ENCODE data around the gene ZNF805. TPM values are rescaled to one million over a fixed set of nuclear protein-coding genes. Genes with fewer than 3 reads are reported as not detected.

The ZNF805 gene
- total and polyA plus RNA-seq, 2 of the 13 experiments (the other 11 are each of a cell fraction or from before 2014, with no cell fraction given) = 5.1 to 12.8 TPM

DNA sequence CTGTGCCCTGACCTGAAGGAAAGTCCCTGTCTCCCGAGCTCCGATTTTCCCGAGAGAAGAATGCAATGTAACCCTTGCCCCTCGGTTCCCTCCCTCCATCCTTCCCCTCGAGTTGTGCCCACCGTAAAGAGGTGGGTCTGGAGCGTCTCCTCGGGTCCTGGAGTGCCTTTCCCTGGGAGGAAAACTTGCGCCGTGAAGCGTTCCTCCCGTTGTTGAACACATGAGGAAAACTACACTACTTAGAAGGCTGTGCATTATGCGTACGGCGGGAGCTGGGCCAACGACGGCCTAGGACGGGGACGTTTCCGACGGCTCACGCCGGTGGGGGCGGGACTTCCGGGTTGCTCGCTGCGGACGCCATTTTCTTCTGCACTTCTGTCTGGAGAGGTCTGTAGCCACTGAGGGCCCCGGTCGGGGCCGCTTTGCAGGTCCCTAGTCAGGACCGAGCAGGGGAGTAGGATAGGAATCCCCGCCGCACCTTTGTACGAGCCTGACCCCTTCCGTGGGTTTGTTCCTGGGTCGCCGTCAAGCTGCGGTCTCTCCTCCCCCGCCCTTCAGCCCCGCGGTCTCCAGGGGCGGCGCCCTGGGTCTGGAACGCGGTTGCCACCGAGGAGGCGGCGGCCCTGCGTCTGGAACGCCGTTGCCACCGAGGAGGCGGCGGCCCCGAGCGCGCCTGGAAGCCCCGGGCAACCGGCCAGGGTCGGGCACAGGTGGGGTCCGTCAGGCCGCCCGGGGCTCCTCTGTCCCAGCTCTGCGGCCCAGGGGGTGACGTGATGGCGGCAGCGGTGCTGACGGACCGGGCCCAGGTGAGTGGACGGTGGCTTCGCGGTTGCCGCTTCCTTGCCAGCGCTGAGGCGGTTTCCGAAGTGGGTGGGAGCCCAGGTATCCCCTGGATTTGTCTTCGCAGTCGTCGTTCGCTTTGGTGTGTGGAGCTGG, 49.0 kb upstream of the ZNF805 start, which contains the start of gene ZNF264 (continued):
- TF ChIP-seq, protein P1, sequence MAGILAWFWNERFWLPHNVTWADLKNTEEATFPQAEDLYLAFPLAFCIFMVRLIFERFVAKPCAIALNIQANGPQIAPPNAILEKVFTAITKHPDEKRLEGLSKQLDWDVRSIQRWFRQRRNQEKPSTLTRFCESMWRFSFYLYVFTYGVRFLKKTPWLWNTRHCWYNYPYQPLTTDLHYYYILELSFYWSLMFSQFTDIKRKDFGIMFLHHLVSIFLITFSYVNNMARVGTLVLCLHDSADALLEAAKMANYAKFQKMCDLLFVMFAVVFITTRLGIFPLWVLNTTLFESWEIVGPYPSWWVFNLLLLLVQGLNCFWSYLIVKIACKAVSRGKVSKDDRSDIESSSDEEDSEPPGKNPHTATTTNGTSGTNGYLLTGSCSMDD (CRISPR knock-in tag; IDR thresholded peaks at IDR 0.05) = 0 out of 2 replicates have a peak, but pooled peaks have one; percentile 34
- peak; percentile 20; the same call in 1 of the 2 replicates for TF ChIP-seq ZNF441 (CRISPR knock-in tag; IDR thresholded peaks at IDR 0.05; ENCODE audit: borderline replicate concordance)
- TF ChIP-seq, protein P2, sequence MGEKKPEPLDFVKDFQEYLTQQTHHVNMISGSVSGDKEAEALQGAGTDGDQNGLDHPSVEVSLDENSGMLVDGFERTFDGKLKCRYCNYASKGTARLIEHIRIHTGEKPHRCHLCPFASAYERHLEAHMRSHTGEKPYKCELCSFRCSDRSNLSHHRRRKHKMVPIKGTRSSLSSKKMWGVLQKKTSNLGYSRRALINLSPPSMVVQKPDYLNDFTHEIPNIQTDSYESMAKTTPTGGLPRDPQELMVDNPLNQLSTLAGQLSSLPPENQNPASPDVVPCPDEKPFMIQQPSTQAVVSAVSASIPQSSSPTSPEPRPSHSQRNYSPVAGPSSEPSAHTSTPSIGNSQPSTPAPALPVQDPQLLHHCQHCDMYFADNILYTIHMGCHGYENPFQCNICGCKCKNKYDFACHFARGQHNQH (CRISPR knock-in tag; IDR thresholded peaks at IDR 0.05) = 0 out of 2 replicates have a peak, but pooled peaks have one; percentile 49
- TF ChIP-seq ZNF850 (CRISPR knock-in tag; conservative IDR thresholded peaks at IDR 0.05) = 0 out of 2 replicates have a peak, but pooled peaks have one; percentile 47
- TF ChIP-seq ZNF362 (CRISPR knock-in tag; IDR thresholded peaks at IDR 0.05; ENCODE audit: borderline replicate concordance) = no peak
- TF ChIP-seq ZNF350 (CRISPR knock-in tag; IDR thresholded peaks at IDR 0.05; ENCODE audit: borderline replicate concordance, low read depth) = peak; percentile 55; the same call in 1 of the 2 replicates
- TF ChIP-seq, protein P3, sequence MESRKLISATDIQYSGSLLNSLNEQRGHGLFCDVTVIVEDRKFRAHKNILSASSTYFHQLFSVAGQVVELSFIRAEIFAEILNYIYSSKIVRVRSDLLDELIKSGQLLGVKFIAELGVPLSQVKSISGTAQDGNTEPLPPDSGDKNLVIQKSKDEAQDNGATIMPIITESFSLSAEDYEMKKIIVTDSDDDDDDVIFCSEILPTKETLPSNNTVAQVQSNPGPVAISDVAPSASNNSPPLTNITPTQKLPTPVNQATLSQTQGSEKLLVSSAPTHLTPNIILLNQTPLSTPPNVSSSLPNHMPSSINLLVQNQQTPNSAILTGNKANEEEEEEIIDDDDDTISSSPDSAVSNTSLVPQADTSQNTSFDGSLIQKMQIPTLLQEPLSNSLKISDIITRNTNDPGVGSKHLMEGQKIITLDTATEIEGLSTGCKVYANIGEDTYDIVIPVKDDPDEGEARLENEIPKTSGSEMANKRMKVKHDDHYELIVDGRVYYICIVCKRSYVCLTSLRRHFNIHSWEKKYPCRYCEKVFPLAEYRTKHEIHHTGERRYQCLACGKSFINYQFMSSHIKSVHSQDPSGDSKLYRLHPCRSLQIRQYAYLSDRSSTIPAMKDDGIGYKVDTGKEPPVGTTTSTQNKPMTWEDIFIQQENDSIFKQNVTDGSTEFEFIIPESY (CRISPR knock-in tag; IDR thresholded peaks at IDR 0.05) = no peak
- TF ChIP-seq U2AF2 (IDR thresholded peaks at IDR 0.05; ENCODE audit: low read depth, low read length) = no peak
- no peak for TF ChIP-seq ZNF563 (CRISPR knock-in tag; IDR thresholded peaks at IDR 0.05)
- TF ChIP-seq, protein P4, sequence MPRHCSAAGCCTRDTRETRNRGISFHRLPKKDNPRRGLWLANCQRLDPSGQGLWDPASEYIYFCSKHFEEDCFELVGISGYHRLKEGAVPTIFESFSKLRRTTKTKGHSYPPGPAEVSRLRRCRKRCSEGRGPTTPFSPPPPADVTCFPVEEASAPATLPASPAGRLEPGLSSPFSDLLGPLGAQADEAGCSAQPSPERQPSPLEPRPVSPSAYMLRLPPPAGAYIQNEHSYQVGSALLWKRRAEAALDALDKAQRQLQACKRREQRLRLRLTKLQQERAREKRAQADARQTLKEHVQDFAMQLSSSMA (CRISPR knock-in tag; IDR thresholded peaks at IDR 0.05) = no peak
- no peak for TF ChIP-seq NFIC (IDR thresholded peaks at IDR 0.05; ENCODE audit: low read length)
- no peak for TF ChIP-seq KLF13 (CRISPR knock-in tag; IDR thresholded peaks at IDR 0.05)
- 0 out of 2 replicates have a peak, but pooled peaks have one; percentile 32 for TF ChIP-seq FOXP4 (CRISPR knock-in tag; IDR thresholded peaks at IDR 0.05)
- peak; percentile 45; the same call in 1 of the 2 replicates for TF ChIP-seq ZNF891 (CRISPR knock-in tag; IDR thresholded peaks at IDR 0.05)
- no peak for TF ChIP-seq ZNF253 (CRISPR knock-in tag; IDR thresholded peaks at IDR 0.05; ENCODE audit: borderline replicate concordance)
- TF ChIP-seq RFX1 (IDR thresholded peaks at IDR 0.05) = no peak
- 0 out of 2 replicates have a peak, but pooled peaks have one; percentile 25 for TF ChIP-seq DNMT1 (CRISPR knock-in tag; IDR thresholded peaks at IDR 0.05)

Measured in HepG2 (cell line).